RPMI7951 (cell line): ENCODE data around the gene FBXL15. TPM values are rescaled to one million over a fixed set of nuclear protein-coding genes. Genes with fewer than 3 reads are reported as not detected.

Experiments
- DNase-seq: peaks from one replicate; pipeline ENCODE4 v3.0.0-alpha.2; 2012; ENCODE audit warnings: low read depth
- total RNA-seq: library from RNA; depleted of rRNA; stranded (reverse); fragments of >200 nt; shearing (Covaris generic); gene quantifications from 2 replicates; pipeline ENCODE4 v1.2.3, GENCODE V29; 2014; rRNA removed

The FBXL15 gene
- total RNA-seq: 5.3 and 6.1 TPM in 2 replicates

DNA sequence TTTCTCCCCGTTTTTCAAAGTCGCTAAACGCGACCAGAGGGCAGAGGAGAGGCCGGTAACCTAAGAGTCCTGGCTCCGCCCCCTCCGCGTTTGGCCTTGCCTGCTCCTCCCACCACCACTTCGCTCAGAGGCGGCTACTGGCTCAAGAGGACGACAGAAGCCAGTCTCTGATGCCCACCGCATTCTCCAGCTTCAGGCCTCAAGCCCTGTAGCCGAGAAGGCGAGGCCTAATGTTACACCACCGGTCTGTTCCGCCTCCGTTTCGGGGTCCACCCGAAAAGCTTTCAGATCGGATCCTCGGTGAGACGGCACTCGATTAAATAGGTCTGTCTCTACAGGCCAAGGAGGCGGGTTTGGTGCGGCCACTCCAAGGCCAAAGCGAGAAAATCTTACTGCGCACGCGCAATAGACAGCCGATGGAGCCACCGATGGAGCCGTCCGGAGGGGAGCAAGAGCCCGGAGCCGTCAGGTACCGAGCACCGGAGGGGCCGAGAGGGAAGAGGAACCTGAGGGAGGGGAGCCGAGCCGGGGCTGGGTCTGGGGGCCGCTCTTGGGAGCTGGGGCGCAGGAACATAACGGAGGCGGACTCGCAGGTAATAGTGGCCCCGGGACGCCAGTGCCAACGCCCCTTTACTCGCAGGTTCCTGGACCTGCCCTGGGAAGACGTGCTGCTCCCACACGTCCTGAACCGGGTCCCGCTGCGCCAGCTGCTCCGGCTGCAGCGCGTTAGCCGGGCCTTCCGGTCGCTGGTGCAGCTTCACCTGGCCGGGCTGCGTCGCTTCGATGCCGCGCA lies at the start of gene FBXL15:
FBXL15 (plus strand) TSS at position 123 of the 793 bp plus-strand sequence; CDS start at position 417, 294 bp downstream.
- DNase-seq: peak; percentile 92

DNA sequence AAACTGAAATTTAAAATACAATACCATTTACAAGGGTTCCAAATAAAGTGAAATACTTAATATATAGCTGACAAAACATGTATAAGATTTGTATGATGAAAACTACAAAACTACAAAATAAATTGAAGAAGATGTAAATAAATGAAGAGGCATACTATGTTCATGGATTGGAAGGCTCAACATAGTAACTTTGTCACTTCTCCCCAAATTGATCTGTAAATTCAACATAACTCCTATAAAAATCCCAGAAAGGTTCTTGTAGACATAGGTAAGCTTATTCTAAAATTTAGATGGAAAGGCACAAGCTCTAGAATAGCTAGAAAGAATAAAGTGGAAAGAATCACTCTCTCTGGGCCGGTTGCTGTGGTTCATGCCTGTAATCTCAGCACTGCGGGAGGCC lies 49.3 kb upstream of the FBXL15 start:
- no peak for DNase-seq

GRCh38 chr10:102375250-102375649 lies 45.4 kb upstream of the FBXL15 start:
- DNase-seq: no peak

DNA sequence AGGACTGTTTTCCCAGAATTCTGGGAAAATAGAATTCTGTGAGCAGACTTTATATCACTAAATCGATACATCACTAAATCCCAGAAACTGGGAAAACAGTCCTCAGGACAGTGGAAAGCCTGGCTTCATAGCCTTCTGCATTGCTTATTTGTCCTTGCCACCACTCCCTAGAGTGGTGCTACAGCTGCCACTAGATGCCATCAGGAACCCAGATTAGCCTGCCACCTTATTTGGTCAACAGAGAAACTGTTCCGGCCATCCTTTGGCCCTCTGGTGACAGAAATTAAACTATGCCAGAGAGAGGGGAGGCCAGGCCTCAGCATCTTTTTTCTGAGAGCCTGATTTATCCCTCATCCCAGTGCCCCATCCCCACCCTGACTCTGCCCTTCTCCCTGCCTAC lies 44.8 kb upstream of the FBXL15 start:
- no peak for DNase-seq

DNA sequence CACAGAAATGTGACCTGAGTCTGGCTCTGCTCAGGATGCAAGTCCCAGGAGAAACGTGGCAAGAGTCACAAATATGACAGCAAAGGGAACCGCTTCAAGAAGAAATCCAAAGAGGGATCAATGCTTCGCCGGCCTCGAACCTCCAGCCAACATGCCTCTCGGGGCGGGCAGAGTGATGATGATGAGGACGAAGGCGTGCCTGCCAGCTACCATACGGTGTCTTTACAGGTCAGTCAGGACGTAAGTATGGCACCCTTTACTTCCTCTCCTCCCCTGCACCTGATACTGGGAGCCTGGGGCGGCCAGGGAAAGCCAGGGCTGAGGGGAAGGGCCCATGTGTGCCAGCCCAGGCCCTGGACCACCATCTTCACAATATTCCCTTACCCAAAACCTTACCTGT lies 43.7 kb upstream of the FBXL15 start:
- DNase-seq: no peak

GRCh38 chr10:102379383-102379782 lies 41.3 kb upstream of the FBXL15 start:
- DNase-seq: no peak

- DNase-seq: no peak
Observed at GRCh38 chr10:102381983-102382382, 38.7 kb upstream of the FBXL15 start.

GRCh38 chr10:102382871-102383270 lies 37.8 kb upstream of the FBXL15 start:
- no peak for DNase-seq

DNA sequence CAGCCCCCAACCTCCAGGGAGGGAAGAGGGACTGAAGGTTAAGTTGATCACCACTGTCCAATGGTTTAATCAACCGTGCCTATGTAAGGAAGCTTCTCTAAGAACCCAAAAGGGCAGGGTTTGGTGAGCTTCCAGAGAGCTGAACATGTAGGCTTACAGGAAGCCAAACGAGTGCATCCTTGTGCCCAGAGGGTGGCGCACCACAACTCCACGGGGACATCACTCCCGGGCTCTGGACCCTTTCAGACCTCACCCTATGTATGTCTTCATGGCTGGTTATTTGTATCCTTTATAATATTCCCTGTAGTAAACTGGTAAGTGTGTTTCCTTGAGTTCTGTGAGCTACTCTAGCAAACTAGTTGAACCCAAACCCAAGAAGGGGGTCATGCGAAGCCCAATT lies 36.6 kb upstream of the FBXL15 start:
- no peak for DNase-seq

DNA sequence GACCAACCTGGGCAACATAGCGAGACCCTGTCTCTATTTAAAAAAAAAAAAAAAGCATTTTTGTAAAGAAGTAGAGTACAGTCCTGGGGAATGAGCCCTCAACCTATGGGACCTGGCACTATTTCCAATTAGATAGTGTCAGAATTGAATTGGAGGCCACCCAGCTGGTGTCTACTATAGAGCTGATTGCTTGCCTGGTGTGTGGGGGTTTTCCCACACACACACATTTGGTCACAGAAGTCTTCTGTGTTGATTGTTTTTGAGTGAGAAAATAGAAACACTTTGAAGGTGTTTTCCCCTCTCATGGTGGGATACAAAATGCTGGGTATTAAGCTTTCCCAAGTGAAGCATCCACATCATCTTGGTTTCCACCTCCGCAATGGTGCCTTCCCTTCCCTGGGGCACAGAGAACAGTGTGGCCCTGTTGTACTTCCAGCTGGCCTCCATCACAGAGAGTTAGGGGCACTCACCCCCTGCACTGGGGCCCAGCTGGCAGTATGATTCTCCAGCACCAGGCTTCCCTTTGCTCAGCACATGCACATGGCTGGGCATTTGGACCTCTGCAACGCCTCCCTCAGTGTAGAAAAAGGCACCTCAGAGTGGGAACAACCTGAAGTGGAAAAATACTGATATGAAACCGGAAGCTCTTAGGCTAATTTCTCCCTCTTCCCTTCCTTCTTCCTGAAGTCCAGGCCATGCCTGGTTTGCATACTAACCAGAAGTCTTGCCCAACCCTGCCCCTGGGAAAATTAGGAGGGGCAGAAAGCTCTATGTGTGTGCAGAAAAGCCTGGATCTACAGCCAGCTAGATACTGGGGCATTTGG lies 35.8 kb upstream of the FBXL15 start:
- DNase-seq: peak; percentile 20

DNA sequence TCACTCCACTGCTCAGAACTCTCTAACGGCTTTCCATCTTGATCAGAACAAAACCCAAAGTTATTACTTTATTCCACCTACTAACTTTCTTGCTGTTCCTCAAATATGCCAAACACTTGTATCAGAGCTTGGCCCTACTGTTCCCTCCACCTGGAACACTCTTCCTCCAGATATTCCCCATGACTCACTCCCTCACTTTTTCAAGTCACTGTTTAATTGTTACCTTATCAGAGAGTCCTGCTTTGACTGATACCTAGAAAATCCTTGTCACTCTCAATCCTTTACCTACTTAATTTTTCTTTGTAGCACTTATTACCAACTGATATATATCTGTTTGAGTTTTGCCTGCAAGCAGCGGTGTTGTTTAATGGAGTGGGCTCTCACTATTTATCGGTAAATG lies 30.7 kb upstream of the FBXL15 start:
- DNase-seq: no peak

DNA sequence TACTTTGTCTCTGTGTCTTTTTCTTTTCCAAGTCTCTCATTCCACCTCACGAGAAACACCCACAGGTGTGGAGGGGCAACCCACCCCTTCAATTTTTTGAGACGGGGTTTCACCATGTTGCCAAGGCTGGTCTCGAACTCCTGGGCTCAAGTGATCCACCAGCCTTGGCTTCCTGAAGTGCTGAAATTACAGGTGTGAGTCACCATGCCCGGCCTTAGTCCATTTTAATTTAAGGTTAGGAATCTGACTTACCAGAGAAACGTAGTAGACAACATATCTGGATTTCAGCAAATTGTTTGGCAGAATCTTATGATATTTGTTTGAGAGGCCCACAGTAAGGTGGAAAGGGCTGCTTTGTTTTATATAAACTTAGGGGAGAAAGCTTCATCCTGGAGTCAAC lies 28.3 kb upstream of the FBXL15 start:
- DNase-seq: no peak

GRCh38 chr10:102393411-102394078 lies 27.1 kb upstream of the FBXL15 start:
- DNase-seq: no peak

- peak; percentile 92 for DNase-seq
Observed at GRCh38 chr10:102394079-102394800, 26.4 kb upstream of the FBXL15 start.

DNA sequence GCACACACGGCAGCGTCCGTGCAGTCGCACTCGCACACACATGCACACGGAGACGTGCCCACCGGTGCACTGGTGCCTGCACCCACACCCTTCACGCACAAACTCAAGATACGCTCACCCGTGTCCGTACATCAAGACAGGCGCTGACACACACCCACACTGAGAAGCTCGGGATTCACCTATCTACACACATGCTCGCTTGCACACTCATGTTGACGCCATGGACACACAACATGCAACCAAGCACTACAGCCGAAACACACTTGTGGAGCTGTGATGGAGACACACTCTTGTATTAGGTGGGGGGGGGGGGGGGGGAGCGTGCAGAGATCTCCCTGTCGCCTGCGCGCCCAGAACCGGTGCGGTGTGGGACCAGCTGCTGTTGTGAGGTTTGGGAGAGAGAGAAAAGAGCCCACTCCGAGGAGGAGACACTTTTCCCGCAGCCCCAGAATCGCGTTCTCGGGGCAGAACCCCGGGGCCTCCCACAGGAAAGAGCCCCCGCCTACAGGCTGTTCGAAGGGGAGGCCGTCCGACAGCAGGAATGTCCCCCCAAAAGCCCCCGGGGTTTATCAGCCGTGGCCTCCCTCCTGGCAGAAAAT lies 25.7 kb upstream of the FBXL15 start:
- peak; percentile 42 for DNase-seq

DNA sequence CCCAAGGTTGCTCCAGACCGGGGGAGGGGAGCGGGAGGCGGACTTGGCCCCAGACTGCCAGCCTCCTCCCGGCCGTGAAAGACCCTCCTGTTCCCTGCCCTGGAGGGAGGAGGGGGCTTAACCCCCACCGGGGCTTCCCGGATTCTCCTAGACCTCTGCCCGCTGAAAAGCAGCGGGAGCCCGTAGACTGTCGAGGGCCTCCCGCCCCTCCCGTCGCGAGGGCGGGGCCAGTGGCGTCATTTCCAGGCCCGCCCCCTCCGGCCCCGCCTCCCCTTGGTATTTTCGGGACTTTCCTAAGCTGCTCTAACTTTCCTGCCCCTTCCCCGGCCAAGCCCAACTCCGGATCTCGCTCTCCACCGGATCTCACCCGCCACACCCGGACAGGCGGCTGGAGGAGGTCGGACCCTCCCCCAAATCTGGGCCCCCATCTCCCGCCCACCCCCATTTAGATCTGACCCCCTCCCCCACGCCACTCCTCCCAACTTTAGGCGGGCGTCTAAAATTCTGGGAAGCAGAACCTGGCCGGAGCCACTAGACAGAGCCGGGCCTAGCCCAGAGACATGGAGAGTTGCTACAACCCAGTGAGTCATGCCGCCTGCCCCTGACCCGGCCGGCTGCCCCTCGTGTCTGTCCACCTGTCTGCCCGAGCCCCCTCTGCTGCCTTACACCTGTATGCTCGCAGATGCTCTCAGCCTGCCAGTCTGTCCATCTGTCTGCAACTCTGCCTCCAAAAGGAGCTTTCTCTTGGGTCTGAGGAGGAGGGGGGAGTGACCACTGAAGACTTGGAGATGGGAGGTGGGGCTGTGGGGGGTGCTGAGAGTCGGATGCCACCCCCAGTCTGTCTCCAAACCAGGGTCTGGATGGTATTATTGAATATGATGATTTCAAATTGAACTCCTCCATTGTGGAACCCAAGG lies 25.0 kb upstream of the FBXL15 start, which contains the start of gene NFKB2:
NFKB2 (plus strand) TSS at position 306 of the 917 bp plus-strand sequence; CDS start at position 561, 255 bp downstream.
- peak; percentile 84 for DNase-seq

- no peak for DNase-seq
Observed at GRCh38 chr10:102396317-102396650, 24.4 kb upstream of the FBXL15 start.

- no peak for DNase-seq
Observed at GRCh38 chr10:102396730-102397151, 23.9 kb upstream of the FBXL15 start.

DNA sequence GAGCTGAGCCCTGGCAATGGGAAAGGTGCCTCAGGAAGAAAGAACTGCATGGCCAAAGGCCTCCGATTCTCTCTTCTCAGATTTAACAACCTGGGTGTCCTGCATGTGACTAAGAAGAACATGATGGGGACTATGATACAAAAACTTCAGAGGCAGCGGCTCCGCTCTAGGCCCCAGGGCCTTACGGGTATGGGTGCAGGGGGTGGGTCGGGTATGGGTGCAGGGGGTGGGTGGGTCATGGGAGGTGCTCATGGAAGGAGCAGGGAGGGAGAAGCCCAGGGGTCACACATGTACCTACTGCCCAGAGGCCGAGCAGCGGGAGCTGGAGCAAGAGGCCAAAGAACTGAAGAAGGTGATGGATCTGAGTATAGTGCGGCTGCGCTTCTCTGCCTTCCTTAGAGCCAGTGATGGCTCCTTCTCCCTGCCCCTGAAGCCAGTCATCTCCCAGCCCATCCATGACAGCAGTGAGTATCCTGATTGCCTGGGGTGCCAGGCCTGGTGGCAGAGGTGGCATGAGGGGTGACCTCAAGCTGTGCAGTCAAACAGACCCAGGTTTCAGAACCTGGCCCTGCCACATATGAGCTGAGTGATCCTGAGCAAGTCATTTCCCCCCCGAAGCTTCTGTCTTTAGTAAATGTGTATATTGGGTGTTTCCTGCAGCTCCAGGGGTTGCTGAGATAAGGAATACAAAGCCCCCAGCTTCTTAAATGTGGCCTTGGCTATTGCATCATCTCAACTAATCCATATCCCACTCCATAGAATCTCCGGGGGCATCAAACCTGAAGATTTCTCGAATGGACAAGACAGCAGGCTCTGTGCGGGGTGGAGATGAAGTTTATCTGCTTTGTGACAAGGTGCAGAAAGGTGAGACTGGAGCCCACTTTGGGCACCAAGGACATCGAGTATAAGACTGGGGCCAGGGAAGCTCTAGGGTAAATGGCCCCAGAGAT lies 23.1 kb upstream of the FBXL15 start:
- no peak for DNase-seq
